ENCODE measurements around the gene REV3L. TPM values are rescaled to one million over a fixed set of nuclear protein-coding genes. Genes with fewer than 3 reads are reported as not detected.
"Not testable (repeated sequence)": the region's sequence is repeated elsewhere in the genome, so short reads cannot be mapped to it uniquely, and the experiment has no call there.

Gene REV3L
- total RNA-seq, 2 donors from 2014 or later: 17.4 to 19.3 TPM

DNA sequence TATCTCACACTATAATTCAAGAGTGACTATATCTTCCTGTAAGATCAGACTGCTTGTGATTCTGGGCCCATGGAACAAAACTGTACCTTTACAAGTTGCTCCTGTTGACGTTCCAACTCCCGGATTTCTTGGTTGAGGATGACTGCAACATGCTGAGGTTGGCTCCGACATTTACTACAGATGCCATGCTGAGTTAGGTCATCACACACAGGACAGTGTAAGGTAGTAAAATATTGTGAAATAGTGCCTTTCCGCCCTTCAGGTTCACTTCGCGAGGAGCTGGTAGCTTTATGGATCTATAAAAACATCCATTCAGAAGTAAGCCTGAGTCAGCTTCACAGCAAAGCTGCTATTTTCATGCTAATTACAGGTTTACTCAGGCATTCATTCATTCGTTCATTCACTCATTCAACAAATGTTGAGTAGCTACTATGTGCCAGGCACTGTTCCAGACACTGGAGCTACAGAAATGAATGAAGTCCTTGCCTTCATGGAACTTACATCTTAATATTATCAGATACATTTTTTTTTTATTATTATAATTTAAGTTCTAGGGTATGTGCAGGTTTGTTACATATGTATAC, 175.7 kb downstream of the REV3L start:
- no peak overlapping the region for H3K4me3 Mint-ChIP-seq
- no peaks in the 10 kb centered on the region for H3K9me3 Mint-ChIP-seq
- peaks cover 3% of the 10 kb centered on the region for H3K4me1 Mint-ChIP-seq (ENCODE audit: low read depth)
- ATAC-seq (replicated peaks in 1 of 2): no peak
- H3K36me3 Mint-ChIP-seq (ENCODE audit: insufficient read depth in 2 of 2): peaks cover 2 to 29% of the 10 kb centered on the region in 2 donors
- DNase-seq: no peak
- no peak overlapping the region for H3K27ac Mint-ChIP-seq
- H3K27me3 Mint-ChIP-seq (ENCODE audit: low read depth): no peaks in the 10 kb centered on the region

DNA sequence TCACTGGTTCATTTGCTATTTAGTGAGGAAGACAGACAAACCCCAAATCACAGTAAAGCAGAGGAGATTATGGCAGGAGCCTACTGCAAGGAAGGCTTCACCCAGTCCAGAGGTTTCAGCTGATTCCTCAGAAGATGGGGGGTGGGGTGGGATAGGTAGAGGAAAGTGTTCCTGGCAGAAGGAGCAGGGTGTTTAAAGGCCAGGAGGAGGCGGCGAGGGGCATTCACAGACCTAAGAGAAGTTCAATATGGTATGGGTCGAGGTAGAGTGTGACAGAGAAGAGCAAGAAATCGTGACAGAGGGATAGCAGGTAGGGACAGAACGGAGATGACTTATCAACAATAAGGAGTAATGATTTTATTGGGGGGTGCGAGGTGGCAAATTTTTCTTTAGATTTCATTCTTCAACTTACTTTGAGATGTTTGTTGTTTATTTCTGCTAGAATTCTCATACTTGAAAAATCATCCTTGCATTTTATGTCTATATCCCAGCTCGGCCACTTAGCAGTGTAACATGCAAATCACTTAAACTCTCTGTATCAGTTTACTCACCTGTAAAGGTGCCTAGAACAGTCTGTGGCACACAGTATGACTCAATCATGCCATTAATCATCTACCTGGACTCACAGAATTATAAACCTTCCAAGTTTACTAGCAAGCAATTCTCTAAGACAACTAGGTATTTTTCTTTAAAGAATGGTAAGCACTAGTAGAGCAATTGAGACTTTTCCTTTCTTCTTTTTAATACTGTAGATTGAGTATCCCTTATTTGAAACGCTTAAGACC, 176.7 kb downstream of the REV3L start:
- Mint-ChIP-seq H3K4me1 (ENCODE audit: low read depth) (peaks cover 14% of the 10 kb centered on the region), H3K9me3 (no peaks in the 10 kb centered on the region), H3K4me3 (no peak overlapping the region), H3K36me3 (ENCODE audit: insufficient read depth in 2 of 2) (peaks cover 2 to 32% of the 10 kb centered on the region in 2 donors), H3K27ac (no peak overlapping the region), H3K27me3 (ENCODE audit: low read depth) (no peaks in the 10 kb centered on the region)
- DNase-seq (no peak), ATAC-seq (replicated peaks in 1 of 2) (no peak)

DNA sequence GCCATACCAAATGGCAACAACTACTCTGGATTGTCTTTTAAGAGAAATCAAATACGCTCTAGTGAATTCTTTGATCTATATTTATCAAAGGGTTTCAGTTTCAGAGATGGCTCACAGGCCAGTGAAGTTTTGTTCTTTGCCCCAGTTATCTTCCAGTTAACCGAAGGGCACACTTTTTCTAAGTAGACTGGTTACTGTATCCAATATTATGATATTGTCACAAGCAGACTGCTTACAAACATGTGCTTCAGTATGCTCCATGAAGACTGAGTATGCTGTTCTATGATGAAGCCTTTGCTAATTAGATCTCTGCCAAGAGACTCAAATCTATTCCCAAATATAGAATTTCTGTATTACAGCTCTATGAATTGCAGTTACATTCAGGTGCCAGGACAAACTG, 181.1 kb downstream of the REV3L start:
- Mint-ChIP-seq H3K27ac (peak overlapping the region; percentile 50), H3K9me3 (no peaks in the 10 kb centered on the region), H3K4me1 (ENCODE audit: low read depth) (peaks cover 17% of the 10 kb centered on the region), H3K27me3 (ENCODE audit: low read depth) (no peaks in the 10 kb centered on the region), H3K4me3 (no peak overlapping the region), H3K36me3 (ENCODE audit: insufficient read depth in 2 of 2) (peaks cover 0 to 21% of the 10 kb centered on the region in 2 donors)
- ATAC-seq (replicated peaks in 1 of 2) (peak in 1 of 2 donors; percentile 31), DNase-seq (no peak)

DNA sequence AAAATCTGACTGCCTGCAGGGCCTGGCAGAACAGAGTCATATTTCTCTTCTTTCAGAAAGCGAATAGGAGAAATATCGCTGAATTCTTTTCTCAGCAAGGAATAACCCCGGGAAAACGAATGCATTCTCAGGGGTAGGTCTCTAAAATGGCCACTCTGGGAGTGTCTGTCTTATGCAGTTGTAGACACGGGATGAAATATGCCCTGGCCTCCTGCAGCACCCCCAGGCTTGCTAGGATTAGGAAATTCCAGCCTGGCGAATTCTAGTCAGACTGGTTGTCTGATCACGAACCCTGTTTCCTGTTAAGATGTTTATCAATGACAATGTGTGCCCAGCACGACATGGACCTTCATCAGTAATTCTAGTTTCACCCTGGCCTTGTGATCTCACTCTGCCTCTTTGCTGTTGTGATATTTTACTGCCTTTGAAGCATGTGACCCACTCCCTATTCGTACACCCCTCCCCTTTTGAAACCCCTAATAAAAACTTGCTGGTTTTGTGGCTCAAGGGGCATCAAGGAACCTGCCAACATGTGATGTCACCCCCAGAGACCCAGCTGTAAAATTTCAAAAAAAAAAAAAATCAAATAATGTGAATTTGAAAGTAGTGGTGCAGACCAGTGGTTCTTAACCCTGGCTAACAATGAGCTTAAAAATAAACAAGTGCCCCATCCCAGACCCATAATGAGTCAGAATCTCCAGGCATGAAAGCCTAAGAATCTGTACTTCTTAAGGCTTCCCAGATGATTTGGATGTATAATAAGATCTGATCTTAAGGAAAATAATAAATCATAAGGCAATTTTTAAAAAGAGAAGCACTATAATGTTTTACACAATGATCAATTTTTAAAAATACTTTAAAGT, 181.8 kb downstream of the REV3L start:
- Mint-ChIP-seq H3K4me1 (ENCODE audit: low read depth) (peaks cover 17% of the 10 kb centered on the region), H3K27ac (peak overlapping the region; percentile 63), H3K36me3 (ENCODE audit: insufficient read depth in 2 of 2) (peaks cover 0 to 20% of the 10 kb centered on the region in 2 donors)
- not testable (repeated sequence) for H3K27me3 Mint-ChIP-seq (ENCODE audit: low read depth); ATAC-seq (replicated peaks in 1 of 2); H3K4me3 Mint-ChIP-seq; H3K9me3 Mint-ChIP-seq; DNase-seq

DNA sequence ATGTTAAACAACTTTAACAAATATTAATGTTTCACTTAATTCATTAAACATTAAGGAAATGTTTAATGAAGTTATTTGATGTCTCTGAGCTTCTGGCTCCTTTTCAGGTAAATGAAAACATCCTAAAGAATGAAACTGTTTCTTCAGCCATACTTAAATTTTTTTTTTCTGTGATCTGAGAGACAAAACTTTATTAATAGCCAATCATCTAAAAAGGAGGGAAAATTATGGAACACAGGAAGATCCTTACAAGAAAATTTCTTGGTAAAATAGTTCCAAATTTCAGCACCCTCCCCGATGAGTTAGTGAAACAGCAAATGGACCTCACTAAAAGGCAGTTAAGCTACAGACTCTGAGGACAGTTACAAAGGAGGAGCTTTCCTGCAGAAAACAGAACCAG, 185.2 kb downstream of the REV3L start:
- Mint-ChIP-seq H3K27ac (peak overlapping the region; percentile 10), H3K36me3 (ENCODE audit: insufficient read depth in 2 of 2) (peaks cover 0 to 13% of the 10 kb centered on the region in 2 donors), H3K4me3 (no peak overlapping the region), H3K27me3 (ENCODE audit: low read depth) (no peaks in the 10 kb centered on the region), H3K9me3 (no peaks in the 10 kb centered on the region), H3K4me1 (ENCODE audit: low read depth) (peaks cover 24% of the 10 kb centered on the region)
- DNase-seq (no peak), ATAC-seq (replicated peaks in 1 of 2) (no peak)

DNA sequence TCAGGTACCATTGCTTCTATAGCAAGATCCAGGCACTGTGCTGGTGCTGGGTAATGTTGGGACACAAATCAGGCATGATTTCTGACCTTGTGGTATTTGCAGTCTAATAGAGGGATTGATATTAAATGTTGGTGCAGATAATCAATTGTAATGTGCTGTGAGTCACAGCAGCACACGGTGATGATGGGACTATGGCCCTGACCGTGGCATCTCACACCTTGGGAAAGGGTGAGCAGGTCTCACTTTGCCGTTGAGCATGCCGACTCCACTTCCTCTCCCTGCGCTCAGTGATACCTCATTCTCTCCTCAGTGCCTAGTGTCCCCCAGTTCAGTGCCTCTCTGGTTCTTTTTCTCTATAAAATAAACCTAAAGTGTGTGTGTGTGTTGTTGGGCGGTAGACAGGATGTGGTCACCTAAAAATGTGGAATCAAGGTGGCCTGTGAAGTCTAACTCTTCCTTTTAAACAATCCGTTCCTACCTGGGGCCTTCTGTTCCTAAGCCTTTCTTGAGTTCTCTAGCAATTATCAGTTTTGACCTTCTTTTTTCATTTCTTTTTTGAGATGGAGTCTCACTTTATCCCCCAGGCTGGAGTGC, 188.5 kb downstream of the REV3L start:
- H3K36me3 Mint-ChIP-seq (ENCODE audit: insufficient read depth in 2 of 2): no peaks in the 10 kb centered on the region
- no peaks in the 10 kb centered on the region for H3K27me3 Mint-ChIP-seq (ENCODE audit: low read depth)
- H3K4me3 Mint-ChIP-seq: no peak overlapping the region
- ATAC-seq (replicated peaks in 1 of 2) (peak in 1 of 2 donors; percentile 17), DNase-seq (no peak)
- H3K27ac Mint-ChIP-seq: peak overlapping the region; percentile 73
- H3K4me1 Mint-ChIP-seq (ENCODE audit: low read depth): peaks cover 27% of the 10 kb centered on the region
- H3K9me3 Mint-ChIP-seq: no peaks in the 10 kb centered on the region

DNA sequence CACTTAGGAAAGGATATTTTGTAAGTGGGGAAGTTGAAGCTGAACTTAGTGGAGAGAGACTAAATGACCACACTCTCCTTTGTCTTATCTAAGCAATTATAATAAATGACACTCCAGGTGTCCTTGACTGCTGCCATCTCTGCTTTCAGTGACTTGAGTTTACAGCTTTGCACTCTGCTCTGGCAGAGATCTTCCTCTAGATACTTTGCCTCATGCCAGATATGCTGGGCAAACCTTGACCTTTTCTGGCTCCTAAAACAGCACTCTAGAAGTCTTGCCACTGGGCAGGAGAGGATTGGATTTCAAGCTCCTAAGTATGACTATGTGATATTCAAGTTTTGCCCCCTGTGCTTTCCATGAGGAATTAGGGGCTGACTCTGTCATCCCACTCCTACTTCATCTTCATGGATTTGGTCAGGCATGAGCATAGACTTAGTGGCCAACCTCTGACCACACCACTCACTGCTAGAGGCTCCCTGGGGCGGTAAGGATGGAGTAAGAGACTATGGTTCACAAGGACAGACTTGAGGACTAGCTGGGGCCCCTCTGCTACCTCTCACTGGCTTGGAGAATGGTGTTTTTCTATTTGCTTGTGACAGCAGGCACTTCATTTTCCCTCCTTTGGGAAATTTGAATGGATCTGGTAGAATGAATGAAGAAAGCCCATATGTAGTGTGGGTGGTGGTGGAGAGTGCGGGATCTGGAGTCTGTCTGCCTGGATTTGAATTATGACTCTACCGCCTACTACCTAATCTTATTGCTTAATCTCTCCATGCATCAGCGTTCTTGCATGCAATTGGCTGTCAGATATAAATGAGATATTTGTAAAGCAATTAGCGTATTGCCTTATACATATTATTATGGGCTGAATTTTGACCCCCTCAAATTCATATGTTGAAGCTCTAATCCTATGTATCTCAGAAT, 191.4 kb downstream of the REV3L start:
- Mint-ChIP-seq H3K36me3 (ENCODE audit: insufficient read depth in 2 of 2) (no peaks in the 10 kb centered on the region), H3K4me1 (ENCODE audit: low read depth) (peaks cover 32% of the 10 kb centered on the region), H3K9me3 (no peaks in the 10 kb centered on the region), H3K27ac (no peak overlapping the region), H3K4me3 (no peak overlapping the region), H3K27me3 (ENCODE audit: low read depth) (no peaks in the 10 kb centered on the region)
- DNase-seq (no peak), ATAC-seq (replicated peaks in 1 of 2) (peak in 1 of 2 donors; percentile 29)

DNA sequence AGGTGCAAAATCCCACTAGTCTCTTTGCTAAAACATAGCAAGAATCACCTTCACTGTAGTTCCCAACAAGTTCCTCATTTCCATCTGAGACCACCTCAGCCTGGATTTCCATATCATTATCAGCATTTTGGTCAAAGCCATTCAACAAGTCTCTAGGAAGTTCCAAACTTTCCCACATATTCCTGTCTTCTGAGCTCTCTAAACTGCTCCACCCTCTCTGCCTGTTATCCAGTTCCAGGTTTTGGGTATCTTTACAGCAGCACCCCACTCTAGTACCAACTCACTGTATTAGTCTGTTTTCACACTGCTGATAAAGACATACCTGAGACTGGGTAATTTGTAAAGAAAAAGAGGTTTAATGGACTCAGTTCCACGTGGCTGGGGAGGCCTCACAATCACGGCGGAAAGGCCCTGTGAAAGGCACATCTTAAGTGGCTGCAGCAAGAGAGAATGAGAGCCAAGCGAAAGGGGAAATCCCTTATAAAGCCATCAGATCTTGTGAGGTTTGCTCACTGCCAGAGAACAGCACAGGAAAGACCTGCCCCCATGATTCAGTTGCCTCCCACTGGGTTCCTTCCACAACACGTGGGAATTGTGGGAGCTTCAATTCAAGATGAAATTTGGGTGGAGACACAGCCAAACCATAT, 192.2 kb downstream of the REV3L start:
- peaks cover 32% of the 10 kb centered on the region for H3K4me1 Mint-ChIP-seq (ENCODE audit: low read depth)
- not testable (repeated sequence) for H3K36me3 Mint-ChIP-seq (ENCODE audit: insufficient read depth in 2 of 2); H3K27me3 Mint-ChIP-seq (ENCODE audit: low read depth); H3K9me3 Mint-ChIP-seq
- DNase-seq: peak; percentile 26 to 28
- ATAC-seq (replicated peaks in 1 of 2): peak; percentile 82 to 86
- peak overlapping the region in 1 of 2 donors; percentile 63 for H3K4me3 Mint-ChIP-seq
- peak overlapping the region; percentile 82 for H3K27ac Mint-ChIP-seq

DNA sequence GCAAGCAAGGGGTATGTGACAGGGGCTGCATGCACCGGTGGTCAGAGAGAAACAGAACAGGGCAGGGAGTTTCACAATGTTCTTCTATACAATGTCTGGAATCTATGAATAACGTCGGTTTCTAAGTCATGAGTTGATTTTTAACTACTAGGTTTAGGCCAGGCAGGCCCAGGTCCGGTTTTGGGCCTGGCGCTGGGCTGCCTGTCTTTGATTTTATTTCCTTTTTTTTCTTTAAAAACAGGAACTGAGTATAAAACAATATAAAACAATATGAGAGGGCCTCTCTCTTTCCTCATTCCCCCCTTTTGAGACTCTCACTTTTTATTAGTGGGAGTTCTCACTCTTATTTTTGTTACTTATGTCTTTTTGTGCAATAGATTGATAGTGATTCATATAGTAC, 198.7 kb downstream of the REV3L start:
- not testable (repeated sequence) for H3K9me3 Mint-ChIP-seq; H3K27me3 Mint-ChIP-seq (ENCODE audit: low read depth); ATAC-seq (replicated peaks in 1 of 2); H3K36me3 Mint-ChIP-seq (ENCODE audit: insufficient read depth in 2 of 2); DNase-seq; H3K27ac Mint-ChIP-seq; H3K4me3 Mint-ChIP-seq
- H3K4me1 Mint-ChIP-seq (ENCODE audit: low read depth): peaks cover 11% of the 10 kb centered on the region

DNA sequence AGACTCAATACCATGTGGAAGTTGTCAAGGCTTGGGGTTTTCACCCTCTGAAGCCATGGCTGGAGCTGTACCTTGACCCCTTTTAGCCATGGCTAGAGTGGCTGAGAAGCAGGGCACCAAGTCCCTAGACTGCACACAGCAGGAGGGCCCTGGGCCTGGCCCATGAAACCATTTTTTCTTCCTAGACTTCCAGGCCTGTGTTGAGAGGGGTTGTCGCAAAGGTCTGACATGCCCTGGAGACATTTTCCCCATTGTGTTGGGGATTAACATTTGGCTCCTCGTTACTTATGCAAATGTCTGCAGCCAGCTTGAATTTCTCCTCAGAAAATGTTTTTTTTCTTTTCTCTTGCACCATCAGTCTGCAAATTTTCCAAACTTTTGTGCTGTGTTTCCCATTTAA, 199.3 kb downstream of the REV3L start:
- peaks cover 8% of the 10 kb centered on the region for H3K4me1 Mint-ChIP-seq (ENCODE audit: low read depth)
- no peak overlapping the region for H3K27ac Mint-ChIP-seq
- no peak overlapping the region for H3K4me3 Mint-ChIP-seq
- DNase-seq: no peak
- H3K9me3 Mint-ChIP-seq: no peaks in the 10 kb centered on the region
- peaks cover 2 to 4% of the 10 kb centered on the region in 2 donors for H3K36me3 Mint-ChIP-seq (ENCODE audit: insufficient read depth in 2 of 2)
- no peak for ATAC-seq (replicated peaks in 1 of 2)
- no peaks in the 10 kb centered on the region for H3K27me3 Mint-ChIP-seq (ENCODE audit: low read depth)

DNA sequence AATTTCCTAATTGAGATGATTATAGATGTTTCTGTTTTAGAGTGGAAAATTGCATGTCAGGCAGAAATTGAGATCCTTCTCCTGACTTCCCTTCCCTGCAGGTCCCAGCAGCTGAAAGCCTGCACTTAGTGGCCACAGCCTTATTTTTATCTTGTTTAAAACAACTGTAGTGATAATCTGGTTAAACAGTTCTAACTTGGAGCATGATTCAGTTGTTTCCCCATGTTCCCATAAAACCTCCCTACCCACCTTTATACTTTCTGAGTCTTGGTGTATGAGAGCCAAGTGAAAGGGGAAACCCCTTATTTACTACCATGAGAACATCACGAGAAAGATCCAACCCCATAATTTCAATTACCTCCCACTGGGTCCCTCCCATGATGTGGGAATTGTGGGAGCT, 200.5 kb downstream of the REV3L start:
- ATAC-seq (replicated peaks in 1 of 2): no peak
- Mint-ChIP-seq H3K27me3 (ENCODE audit: low read depth) (no peaks in the 10 kb centered on the region), H3K4me3 (no peak overlapping the region), H3K9me3 (no peaks in the 10 kb centered on the region), H3K27ac (no peak overlapping the region), H3K36me3 (ENCODE audit: insufficient read depth in 2 of 2) (peaks cover 8 to 15% of the 10 kb centered on the region in 2 donors), H3K4me1 (ENCODE audit: low read depth) (peaks cover 8% of the 10 kb centered on the region)
- DNase-seq: no peak
